K562 (cell line): ENCODE results near the gene GIMAP8. TPM values are rescaled to one million over a fixed set of nuclear protein-coding genes. Genes with fewer than 3 reads are reported as not detected.

Source experiments
- ARNT ChIP-seq, 2 experiments: fragments of 450-650 bp; IDR thresholded peaks; 2 replicates each; pipeline ENCODE4 v1.6.1; 2016; ENCODE audit warnings: mild to moderate bottlenecking in 1 of 2
- CLOCK ChIP-seq: fragments of 250-450 bp; sonication (Bioruptor Pico); IDR thresholded peaks from 2 replicates; pipeline ENCODE4 v1.4.0; 2020; ENCODE audit warnings: mild to moderate bottlenecking, moderate library complexity, borderline replicate concordance
- CTBP1 ChIP-seq: fragments of 450-650 bp; IDR thresholded peaks from 2 replicates; pipeline ENCODE4 v1.6.1; 2016; ENCODE audit warnings: borderline replicate concordance
- CUX1 ChIP-seq: fragments of 200-800 bp; sonication (Bioruptor generic); IDR thresholded peaks from 2 replicates; pipeline ENCODE4 v1.6.1; 2016; ENCODE audit warnings: missing genetic modification characterization, missing compliant biosample characterization
- FOXA3 ChIP-seq, 2 experiments: fragments of 450-650 bp in 1 of 2; sonication (generic) in 1 of 2; formaldehyde crosslinking; IDR thresholded peaks in 1 of 2; conservative IDR thresholded peaks in 1 of 2; 2 replicates each; pipeline versions ENCODE4 v1.4.0 to v1.8.0; 2020 to 2022; ENCODE audit warnings: mild to moderate bottlenecking in 2 of 2, missing genetic modification reagents in 1 of 2
- GABPB1 ChIP-seq: sonication (generic); formaldehyde crosslinking; IDR thresholded peaks from 2 replicates; pipeline ENCODE4 v1.8.0; 2022; ENCODE audit warnings: mild to moderate bottlenecking, missing genetic modification reagents
- HBP1 ChIP-seq: fragments of 450-650 bp; formaldehyde crosslinking; IDR thresholded peaks from 2 replicates; pipeline ENCODE4 v1.4.0; 2022; ENCODE audit warnings: missing genetic modification characterization
- HNRNPH1 ChIP-seq: fragments of 200-400 bp; formaldehyde crosslinking; optimal IDR thresholded peaks from 2 replicates; pipeline ENCODE3; 2017; ENCODE audit warnings: low read depth, mild to moderate bottlenecking, low read length, moderate library complexity
- HNRNPK ChIP-seq: fragments of 200-400 bp; formaldehyde crosslinking; IDR thresholded peaks from one replicate; pipeline ENCODE4 v1.6.1; 2018; ENCODE audit warnings: mild to moderate bottlenecking, low read depth, low read length; ENCODE audit not compliant: poor library complexity, severe bottlenecking
- HNRNPUL1 ChIP-seq: fragments of 200-400 bp; formaldehyde crosslinking; IDR thresholded peaks from 2 replicates; pipeline ENCODE4 v1.6.1; 2017; ENCODE audit warnings: low read length
- MAFF ChIP-seq: IDR thresholded peaks from 2 replicates; pipeline ENCODE4 v1.6.1; 2012; ENCODE audit warnings: low read length, improper control_type of control experiment
- MECOM ChIP-seq: fragments of 250-450 bp; sonication (Bioruptor Pico); IDR thresholded peaks from 2 replicates; pipeline ENCODE4 v1.8.0; 2022; ENCODE audit warnings: inconsistent platforms
- NFRKB ChIP-seq: fragments of 450-650 bp; IDR thresholded peaks from 2 replicates; pipeline ENCODE4 v1.6.1; 2016; ENCODE audit warnings: low read depth
- ZFP36 ChIP-seq: fragments of 150-350 bp; IDR thresholded peaks from 2 replicates; pipeline ENCODE4 v1.6.1; 2018; ENCODE audit warnings: low read length, low read depth; ENCODE audit not compliant: partially characterized antibody
- ZNF143 ChIP-seq: sonication (generic); formaldehyde crosslinking; IDR thresholded peaks from 2 replicates; pipeline ENCODE4 v1.9.0; 2022; ENCODE audit warnings: mild to moderate bottlenecking, missing genetic modification reagents
- ZNF586 ChIP-seq: fragments of 450-650 bp; formaldehyde crosslinking; conservative IDR thresholded peaks from 2 replicates; pipeline ENCODE4 v1.4.0; 2020; ENCODE audit warnings: mild to moderate bottlenecking, moderate library complexity
- ZNF764 ChIP-seq: fragments of 250-450 bp; sonication (Bioruptor Pico); IDR thresholded peaks from 2 replicates; pipeline ENCODE4 v1.4.0; 2020; ENCODE audit warnings: low read depth, mild to moderate bottlenecking, moderate library complexity
- polyA plus RNA-seq, 8 experiments: library from polyadenylated mRNA; depleted of rRNA in 4 of 8; stranded (reverse) in 5 of 8; unstranded in 3 of 8; fragments of >200 nt; fragmentation: Nextera tagmentation in 2 of 8; fragmentation: Illumina TruSeq in 1 of 8; extraction: Ambion mirVana in 2 of 8; extraction: Trizol in 1 of 8; gene quantifications; 2 replicates each; pipeline versions ENCODE4 v1.2.1 to v1.2.3, GENCODE V29; 2011 to 2014; ENCODE audit warnings: inconsistent platforms in 1 of 8, missing spikeins in 1 of 8
- total RNA-seq, 7 experiments: library from RNA; depleted of rRNA in 6 of 7; stranded (reverse); fragments of >200 nt in 6 of 7; fragmentation: Illumina TruSeq in 2 of 7; extraction: Trizol in 2 of 7; gene quantifications; 2 replicates each; pipeline versions ENCODE4 v1.2.1 to v1.2.3, GENCODE V29; 2011 to 2021; ENCODE audit warnings: low replicate concordance in 1 of 7
- TF ChIP-seq, protein P1 (sequence below): fragments of 450-650 bp; IDR thresholded peaks from 2 replicates; pipeline ENCODE4 v1.6.1; 2018; ENCODE audit warnings: mild to moderate bottlenecking, low read depth; ENCODE audit not compliant: partially characterized antibody

The GIMAP8 gene
- total and polyA plus RNA-seq, 9 of the 15 experiments (the other 6 are each of a cell fraction or from before 2014, with no cell fraction given) = not detected

- no peak for TF ChIP-seq ZNF143 (CRISPR knock-in tag)
- peak; percentile 13; the same call in 1 of the 2 replicates for TF ChIP-seq GABPB1 (CRISPR knock-in tag)
- no peak for TF ChIP-seq HNRNPK
- no peak for TF ChIP-seq CUX1 (CRISPR knock-in tag)
- TF ChIP-seq CTBP1 = no peak; the same call in 1 of the 2 replicates
- TF ChIP-seq HNRNPH1 = no peak
- TF ChIP-seq CLOCK (CRISPR knock-in tag) = no peak
- TF ChIP-seq NFRKB = no peak
- TF ChIP-seq ZFP36 = peak; percentile 39
- no peak for TF ChIP-seq ZNF586 (CRISPR knock-in tag)
- no peak for TF ChIP-seq HBP1
- TF ChIP-seq MECOM = no peak
- TF ChIP-seq ZNF764 (CRISPR knock-in tag) = no peak
- 0 out of 4 replicates have a peak, but pooled peaks of 1 of the 2 experiments have one; percentile 40 for TF ChIP-seq ARNT (IDR thresholded peaks at IDR 0.05)
- peak; percentile 98 for TF ChIP-seq MAFF
- no peak for TF ChIP-seq HNRNPUL1
- TF ChIP-seq, protein P1, sequence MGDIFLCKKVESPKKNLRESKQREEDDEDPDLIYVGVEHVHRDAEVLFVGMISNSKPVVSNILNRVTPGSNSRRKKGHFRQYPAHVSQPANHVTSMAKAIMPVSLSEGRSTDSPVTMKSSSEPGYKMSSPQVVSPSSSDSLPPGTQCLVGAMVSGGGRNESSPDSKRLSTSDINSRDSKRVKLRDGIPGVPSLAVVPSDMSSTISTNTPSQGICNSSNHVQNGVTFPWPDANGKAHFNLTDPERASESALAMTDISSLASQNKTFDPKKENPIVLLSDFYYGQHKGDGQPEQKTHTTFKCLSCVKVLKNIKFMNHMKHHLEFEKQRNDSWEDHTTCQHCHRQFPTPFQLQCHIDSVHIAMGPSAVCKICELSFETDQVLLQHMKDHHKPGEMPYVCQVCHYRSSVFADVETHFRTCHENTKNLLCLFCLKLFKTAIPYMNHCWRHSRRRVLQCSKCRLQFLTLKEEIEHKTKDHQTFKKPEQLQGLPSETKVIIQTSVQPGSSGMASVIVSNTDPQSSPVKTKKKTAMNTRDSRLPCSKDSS = no peak
- no peak for TF ChIP-seq FOXA3 (CRISPR knock-in tag; conservative IDR thresholded peaks at IDR 0.05 in 1 of 2, IDR thresholded peaks at IDR 0.05 in 1 of 2)
Observed at GRCh38 chr7:150448789-150449147, 1.7 kb upstream of the GIMAP8 start (continued).
